ENCODE results near the gene FAM241A.

DNA sequence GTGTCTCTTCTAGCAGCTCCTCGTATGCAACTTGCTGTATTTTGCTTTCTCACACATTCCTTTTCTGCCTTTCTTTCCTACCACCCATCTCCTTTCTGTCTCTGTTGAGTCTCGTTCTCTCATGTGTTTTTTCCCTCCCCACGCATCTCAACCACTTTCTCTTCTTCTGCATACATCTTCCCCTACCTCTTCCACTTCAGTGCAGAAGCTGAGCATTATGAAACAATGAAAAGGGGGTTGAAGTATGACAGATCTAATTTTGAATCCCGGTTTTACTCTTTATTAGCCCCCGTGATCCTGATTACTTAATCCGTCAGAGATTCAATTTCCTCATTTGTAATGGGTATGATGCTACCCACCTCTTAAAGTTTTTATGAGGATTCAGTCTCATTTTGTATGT, 7.3 kb downstream of the FAM241A start:
- TF ChIP-seq, protein P1, sequence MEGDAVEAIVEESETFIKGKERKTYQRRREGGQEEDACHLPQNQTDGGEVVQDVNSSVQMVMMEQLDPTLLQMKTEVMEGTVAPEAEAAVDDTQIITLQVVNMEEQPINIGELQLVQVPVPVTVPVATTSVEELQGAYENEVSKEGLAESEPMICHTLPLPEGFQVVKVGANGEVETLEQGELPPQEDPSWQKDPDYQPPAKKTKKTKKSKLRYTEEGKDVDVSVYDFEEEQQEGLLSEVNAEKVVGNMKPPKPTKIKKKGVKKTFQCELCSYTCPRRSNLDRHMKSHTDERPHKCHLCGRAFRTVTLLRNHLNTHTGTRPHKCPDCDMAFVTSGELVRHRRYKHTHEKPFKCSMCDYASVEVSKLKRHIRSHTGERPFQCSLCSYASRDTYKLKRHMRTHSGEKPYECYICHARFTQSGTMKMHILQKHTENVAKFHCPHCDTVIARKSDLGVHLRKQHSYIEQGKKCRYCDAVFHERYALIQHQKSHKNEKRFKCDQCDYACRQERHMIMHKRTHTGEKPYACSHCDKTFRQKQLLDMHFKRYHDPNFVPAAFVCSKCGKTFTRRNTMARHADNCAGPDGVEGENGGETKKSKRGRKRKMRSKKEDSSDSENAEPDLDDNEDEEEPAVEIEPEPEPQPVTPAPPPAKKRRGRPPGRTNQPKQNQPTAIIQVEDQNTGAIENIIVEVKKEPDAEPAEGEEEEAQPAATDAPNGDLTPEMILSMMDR (IDR thresholded peaks at IDR 0.05) = no peak
- TF ChIP-seq POLR2A (IDR thresholded peaks at IDR 0.05) = no peak

Data from testis (tissue), 2 donors.